K562 (cell line): ENCODE data around the gene LAMA3. TPM values are rescaled to one million over a fixed set of nuclear protein-coding genes. Genes with fewer than 3 reads are reported as not detected.

Experiments used
- ATAC-seq: fragments of 200-7000 bp; cut with Tn5 transposase; 3 replicates; pipeline ENCODE4 v1.9.1; 2020; ENCODE audit warnings: moderate library complexity
- BruUV-seq: library from RNA; stranded (reverse); fragments of 400-500 nt; replicated peaks from 2 replicates; lab custom pipeline; 2021; lab: Mats Ljungman, UMichigan
- CTCF ChIA-PET: fragments of 300-600 bp; formaldehyde crosslinking; extraction: SDS; loops from one replicate; lab custom pipeline; 2021; ENCODE audit warnings: low intra/inter-chr PET ratio; lab: Yijun Ruan, JAX
- POLR2A ChIA-PET: fragments of 300-600, 350-650 bp; sonication (Branson Sonifier 250); formaldehyde crosslinking; extraction: SDS; loops from one replicate; lab custom pipeline; 2021; ENCODE audit warnings: antibody characterized with exemption, inconsistent platforms; lab: Yijun Ruan, JAX
- DNase-seq, 4 experiments: peaks; one replicate each; pipeline versions ENCODE4 v3.0.0 to v3.0.0-alpha.2; 2011 to 2018; ENCODE audit warnings: low spot score in 3 of 4, mixed read lengths in 3 of 4; ENCODE audit errors: extremely low read depth in 1 of 4
- FAIRE-seq: peaks from 2 replicates; lab custom pipeline; 2011; peaks lifted over from hg19 to GRCh38; lab: Jason Lieb, UNC
- H2AFZ ChIP-seq: 2 replicates; pipeline ENCODE4 v1.6.0; 2011; ENCODE audit warnings: low read depth, low read length, control low read depth, inconsistent platforms
- H3K27ac ChIP-seq: fragments of 200-600 bp; 3 replicates; pipeline ENCODE4 v1.8.0; 2011; ENCODE audit warnings: low read depth, mild to moderate bottlenecking, control low read depth, inconsistent platforms, low read length, moderate library complexity, mixed read lengths; ENCODE audit errors: extremely low read depth
- H3K27me3 ChIP-seq, 2 experiments: fragments of 300-600 bp in 1 of 2; 2 replicates in 1 of 2; 3 replicates in 1 of 2; pipeline versions ENCODE4 v1.6.0 to v1.8.0; 2011; ENCODE audit warnings: inconsistent platforms in 2 of 2, low read length in 2 of 2, mild to moderate bottlenecking in 1 of 2, mixed read lengths in 1 of 2, moderate library complexity in 1 of 2; ENCODE audit not compliant: control insufficient read depth in 2 of 2, insufficient read depth in 2 of 2
- H3K36me3 ChIP-seq: fragments of 300-600 bp; 3 replicates; pipeline ENCODE4 v1.8.0; 2011; ENCODE audit warnings: mild to moderate bottlenecking, low read length, inconsistent platforms; ENCODE audit not compliant: control insufficient read depth, insufficient read depth
- H3K4me1 ChIP-seq, 2 experiments: fragments of 200-600 bp in 1 of 2; replicated peaks in 1 of 2; 2 replicates in 1 of 2; 3 replicates in 1 of 2; pipeline versions ENCODE4 v1.5.1 to v1.8.0; 2011; ENCODE audit warnings: inconsistent platforms in 2 of 2, low read length in 2 of 2, mild to moderate bottlenecking in 1 of 2, mixed read lengths in 1 of 2, moderate library complexity in 1 of 2; ENCODE audit not compliant: control insufficient read depth in 2 of 2, insufficient read depth in 2 of 2
- H3K4me2 ChIP-seq: 2 replicates; pipeline ENCODE4 v1.6.1; 2011; ENCODE audit warnings: low read length, control low read depth, inconsistent platforms, mixed read lengths; ENCODE audit not compliant: insufficient read depth
- H3K4me3 ChIP-seq: fragments of 200-600 bp; sonication (generic), shearing (Covaris generic); 2 replicates; pipeline ENCODE4 v1.5.1; 2016; ENCODE audit warnings: control low read depth, inconsistent platforms
- H3K79me2 ChIP-seq: fragments of 200-600 bp; 3 replicates; pipeline ENCODE4 v1.8.0; 2011; ENCODE audit warnings: low read length, inconsistent platforms; ENCODE audit not compliant: control insufficient read depth, insufficient read depth
- H3K9ac ChIP-seq, 2 experiments: 2 replicates each; pipeline versions ENCODE4 v1.6.0 to v1.6.1; 2011; ENCODE audit warnings: low read depth in 2 of 2, low read length in 2 of 2, control low read depth in 1 of 2, inconsistent platforms in 1 of 2, mild to moderate bottlenecking in 1 of 2, mixed read lengths in 1 of 2; ENCODE audit not compliant: insufficient read depth in 1 of 2
- H3K9me1 ChIP-seq: one replicate; pipeline ENCODE4 v1.6.0; 2011; ENCODE audit warnings: inconsistent platforms, mild to moderate bottlenecking, low read length, moderate library complexity; ENCODE audit not compliant: control insufficient read depth, insufficient read depth
- H3K9me3 ChIP-seq: replicated peaks from 2 replicates; pipeline ENCODE4 v1.5.1; 2011; ENCODE audit warnings: low read depth, low read length, inconsistent platforms; ENCODE audit not compliant: control insufficient read depth, insufficient read depth
- H4K20me1 ChIP-seq: replicated peaks from 2 replicates; pipeline ENCODE4 v1.6.1; 2011; ENCODE audit warnings: low read length, inconsistent platforms, mixed read lengths; ENCODE audit not compliant: control insufficient read depth, insufficient read depth
- BCL6 ChIP-seq: fragments of 250-450 bp; sonication (Bioruptor Pico); IDR thresholded peaks from 2 replicates; pipeline ENCODE4 v1.4.0; 2020
- BRCA1 ChIP-seq, 2 experiments: fragments of 450-650 bp in 1 of 2; sonication (generic) in 1 of 2; formaldehyde crosslinking in 1 of 2; IDR thresholded peaks; 2 replicates each; pipeline versions ENCODE4 v1.5.0 to v1.6.1; 2017 to 2020; ENCODE audit warnings: mild to moderate bottlenecking in 1 of 2, missing genetic modification reagents in 1 of 2
- CBX8 ChIP-seq: fragments of 200-600 bp; sonication (generic); IDR thresholded peaks from 2 replicates; pipeline ENCODE4 v1.6.1; 2012; ENCODE audit warnings: borderline replicate concordance, mixed run types, low read depth, mild to moderate bottlenecking, moderate library complexity, mixed read lengths, low read length, control low read depth, inconsistent platforms; ENCODE audit not compliant: poor library complexity, severe bottlenecking; ENCODE audit errors: extremely low read depth
- CSDE1 ChIP-seq, 2 experiments: fragments of 450-650 bp; IDR thresholded peaks; 2 replicates each; pipeline ENCODE4 v1.6.1; 2016; ENCODE audit warnings: mild to moderate bottlenecking in 1 of 2
- EZH2 ChIP-seq: IDR thresholded peaks from 2 replicates; pipeline ENCODE4 v1.6.1; 2012; ENCODE audit warnings: low read depth, mild to moderate bottlenecking, inconsistent platforms, low read length, borderline replicate concordance
- MEF2A ChIP-seq: IDR thresholded peaks from 2 replicates; pipeline ENCODE4 v1.6.1; 2011; ENCODE audit warnings: low read depth, mild to moderate bottlenecking, low read length, moderate library complexity; ENCODE audit not compliant: control insufficient read depth
- NEUROD1 ChIP-seq: fragments of 150-350 bp; IDR thresholded peaks from 2 replicates; pipeline ENCODE4 v1.6.1; 2014; ENCODE audit warnings: borderline replicate concordance, low read length, low read depth; ENCODE audit not compliant: partially characterized antibody
- PHB ChIP-seq: fragments of 250-450 bp; sonication (Bioruptor Pico); IDR thresholded peaks from 2 replicates; pipeline ENCODE4 v1.5.0; 2021
- SMARCB1 ChIP-seq: IDR thresholded peaks from 2 replicates; pipeline ENCODE4 v1.6.1; 2011; ENCODE audit warnings: improper control_type of control experiment, low read depth; ENCODE audit not compliant: insufficient read length
- SP2 ChIP-seq: IDR thresholded peaks from 2 replicates; pipeline ENCODE4 v1.6.1; 2011; ENCODE audit warnings: mild to moderate bottlenecking, low read depth, low read length, moderate library complexity; ENCODE audit not compliant: poor library complexity, severe bottlenecking; ENCODE audit errors: extremely low read depth
- SRSF1 ChIP-seq: fragments of 200-400 bp; formaldehyde crosslinking; IDR thresholded peaks from 2 replicates; pipeline ENCODE4 v1.6.1; 2017; ENCODE audit warnings: mild to moderate bottlenecking, low read depth, low read length, moderate library complexity
- ZNF324 ChIP-seq: fragments of 250-450 bp; sonication (Bioruptor Pico); IDR thresholded peaks from 2 replicates; pipeline ENCODE4 v1.4.0; 2020; ENCODE audit warnings: mild to moderate bottlenecking
- WGBS: fragments of 100-300 bp; shearing (Covaris generic); methylation state at CpG from one replicate; pipeline ENCODE4 v1.1.6; 2016; ENCODE audit warnings: low coverage, mixed read lengths; ENCODE audit not compliant: insufficient coverage; ENCODE audit errors: missing lambda C conversion rate; 5-methylcytosine and 5-hydroxymethylcytosine counted together
- in situ Hi-C: fragments of 300-500 bp; cut with MboI; formaldehyde crosslinking; loops from 4 replicates; pipeline ENCODE4 v1.15.0; 2018; ENCODE audit warnings: inconsistent platforms, mixed read lengths
- intact Hi-C: fragments of 100-400 bp; cut with micrococcal nuclease; formaldehyde crosslinking; loops from 2 replicates; pipeline ENCODE4 v1.14.2; 2022
- polyA plus RNA-seq, 8 experiments: library from polyadenylated mRNA; depleted of rRNA in 4 of 8; stranded (reverse) in 5 of 8; unstranded in 3 of 8; fragments of >200 nt; fragmentation: Nextera tagmentation in 2 of 8; fragmentation: Illumina TruSeq in 1 of 8; extraction: Ambion mirVana in 2 of 8; extraction: Trizol in 1 of 8; gene quantifications; 2 replicates each; pipeline versions ENCODE4 v1.2.1 to v1.2.3, GENCODE V29; 2011 to 2014; ENCODE audit warnings: inconsistent platforms in 1 of 8, missing spikeins in 1 of 8
- total RNA-seq, 7 experiments: library from RNA; depleted of rRNA in 6 of 7; stranded (reverse); fragments of >200 nt in 6 of 7; fragmentation: Illumina TruSeq in 2 of 7; extraction: Trizol in 2 of 7; gene quantifications; 2 replicates each; pipeline versions ENCODE4 v1.2.1 to v1.2.3, GENCODE V29; 2011 to 2021; ENCODE audit warnings: low replicate concordance in 1 of 7
- TF ChIP-seq, protein P1 (sequence below): fragments of 450-650 bp; IDR thresholded peaks from 2 replicates; pipeline ENCODE4 v1.6.1; 2017; ENCODE audit warnings: antibody characterized with exemption

Gene LAMA3
- total and polyA plus RNA-seq, 9 of the 15 experiments (the other 6 are each of a cell fraction or from before 2014, with no cell fraction given) = 0.07 TPM; not detected in 8

DNA sequence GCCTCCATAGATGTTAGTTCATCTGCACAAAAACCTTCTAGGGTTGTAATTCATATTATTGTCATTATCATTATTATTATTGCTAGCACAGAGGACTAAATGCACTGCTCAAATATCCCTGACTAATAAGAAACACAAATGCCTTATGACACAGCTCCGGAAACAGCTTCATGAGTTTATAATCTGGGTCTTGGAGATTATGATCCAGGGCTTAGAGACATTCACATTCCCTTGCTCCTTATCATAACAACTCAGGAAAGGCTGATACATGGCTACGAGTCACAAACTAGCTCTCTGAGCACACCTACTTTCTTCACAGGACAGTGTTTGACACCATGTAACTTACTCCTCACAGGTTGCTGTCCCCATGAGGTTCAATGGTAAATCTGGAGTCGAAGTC lies 223.1 kb downstream of the LAMA3 start:
- FAIRE-seq (peak; percentile 15), ATAC-seq (no peak), DNase-seq (no peak)
- Histone ChIP-seq H3K4me2 (no peak overlapping the region), H3K9me3 (no peaks in the 10 kb centered on the region), H3K4me1 (no peaks in the 10 kb centered on the region), H3K27me3 (no peaks in the 10 kb centered on the region), H3K9me1 (no peaks in the 10 kb centered on the region), H3K4me3 (no peak overlapping the region), H4K20me1 (no peaks in the 10 kb centered on the region), H2AFZ (no peak overlapping the region), H3K9ac (no peak overlapping the region), H3K36me3 (no peaks in the 10 kb centered on the region), H3K27ac (no peak overlapping the region), H3K79me2 (no peaks in the 10 kb centered on the region)
- POLR2A ChIA-PET = no interaction called here
- in situ Hi-C loops (no loop called here), intact Hi-C loops (loop anchor here (10.0 kb wide), 1 partner anchor 288 kb away; no protein-coding TSS in a partner anchor)
- CTCF ChIA-PET = no interaction called here
- TF ChIP-seq SMARCB1 = no peak
- TF ChIP-seq CBX8 = no peak
- no peak for TF ChIP-seq EZH2
- TF ChIP-seq SRSF1 = no peak
- TF ChIP-seq NEUROD1 = no peak
- TF ChIP-seq SP2 = no peak
- TF ChIP-seq, protein P1, sequence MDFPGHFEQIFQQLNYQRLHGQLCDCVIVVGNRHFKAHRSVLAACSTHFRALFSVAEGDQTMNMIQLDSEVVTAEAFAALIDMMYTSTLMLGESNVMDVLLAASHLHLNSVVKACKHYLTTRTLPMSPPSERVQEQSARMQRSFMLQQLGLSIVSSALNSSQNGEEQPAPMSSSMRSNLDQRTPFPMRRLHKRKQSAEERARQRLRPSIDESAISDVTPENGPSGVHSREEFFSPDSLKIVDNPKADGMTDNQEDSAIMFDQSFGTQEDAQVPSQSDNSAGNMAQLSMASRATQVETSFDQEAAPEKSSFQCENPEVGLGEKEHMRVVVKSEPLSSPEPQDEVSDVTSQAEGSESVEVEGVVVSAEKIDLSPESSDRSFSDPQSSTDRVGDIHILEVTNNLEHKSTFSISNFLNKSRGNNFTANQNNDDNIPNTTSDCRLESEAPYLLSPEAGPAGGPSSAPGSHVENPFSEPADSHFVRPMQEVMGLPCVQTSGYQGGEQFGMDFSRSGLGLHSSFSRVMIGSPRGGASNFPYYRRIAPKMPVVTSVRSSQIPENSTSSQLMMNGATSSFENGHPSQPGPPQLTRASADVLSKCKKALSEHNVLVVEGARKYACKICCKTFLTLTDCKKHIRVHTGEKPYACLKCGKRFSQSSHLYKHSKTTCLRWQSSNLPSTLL = no peak
- TF ChIP-seq CSDE1 (IDR thresholded peaks at IDR 0.05) = no peak
- no peak for TF ChIP-seq MEF2A
- TF ChIP-seq BRCA1 (IDR thresholded peaks at IDR 0.05) = no peak
- TF ChIP-seq BRCA1 (CRISPR knock-in tag; IDR thresholded peaks at IDR 0.05) = no peak
- no peak for TF ChIP-seq ZNF324 (CRISPR knock-in tag)
- TF ChIP-seq BCL6 = no peak
- no peak for TF ChIP-seq PHB (CRISPR knock-in tag)
- 0% methylated on average over 3 of the region's 3 CpGs for WGBS
- no TSS peak for BruUV-seq
